K562 (cell line): ENCODE data around the gene CHCHD6. TPM values are rescaled to one million over a fixed set of nuclear protein-coding genes. Genes with fewer than 3 reads are reported as not detected.

Experiments
- ATF2 ChIP-seq: sonication (generic); formaldehyde crosslinking; IDR thresholded peaks from 2 replicates; pipeline ENCODE4 v1.8.1; 2022; ENCODE audit warnings: missing genetic modification reagents
- ATF3 ChIP-seq, 2 experiments: fragments of 450-650 bp in 1 of 2; sonication (generic) in 1 of 2; formaldehyde crosslinking in 1 of 2; IDR thresholded peaks in 1 of 2; conservative IDR thresholded peaks in 1 of 2; 2 replicates each; pipeline versions ENCODE4 v1.6.1 to v1.8.1; 2016 to 2023; ENCODE audit warnings: mild to moderate bottlenecking in 2 of 2, moderate library complexity in 2 of 2, inconsistent platforms in 1 of 2, missing genetic modification reagents in 1 of 2
- ATF7 ChIP-seq: fragments of 450-650 bp; IDR thresholded peaks from 2 replicates; pipeline ENCODE4 v1.7.1; 2014; ENCODE audit warnings: mild to moderate bottlenecking, moderate library complexity
- CXXC5 ChIP-seq: fragments of 250-450 bp; sonication (Bioruptor Pico); IDR thresholded peaks from 2 replicates; pipeline ENCODE4 v1.8.0; 2022; ENCODE audit warnings: inconsistent platforms, mild to moderate bottlenecking, moderate library complexity
- DPF2 ChIP-seq: fragments of 450-650 bp; IDR thresholded peaks from 2 replicates; pipeline ENCODE4 v1.6.1; 2016
- MYC ChIP-seq, 2 experiments: fragments of 250-450 bp in 1 of 2; sonication (Bioruptor Pico) in 1 of 2; IDR thresholded peaks; 2 replicates each; pipeline versions ENCODE4 v1.5.1 to v1.6.1; 2012 to 2021; ENCODE audit warnings: low read depth in 2 of 2, borderline replicate concordance in 1 of 2, improper control_type of control experiment in 1 of 2, low read length in 1 of 2, mild to moderate bottlenecking in 1 of 2, moderate library complexity in 1 of 2
- NCOA1 ChIP-seq: fragments of 450-650 bp; IDR thresholded peaks from 2 replicates; pipeline ENCODE4 v1.6.1; 2016; ENCODE audit warnings: low read depth
- NEUROD1 ChIP-seq: fragments of 150-350 bp; IDR thresholded peaks from 2 replicates; pipeline ENCODE4 v1.6.1; 2014; ENCODE audit warnings: borderline replicate concordance, low read length, low read depth; ENCODE audit not compliant: partially characterized antibody
- PYGO2 ChIP-seq: fragments of 450-650 bp; IDR thresholded peaks from 2 replicates; pipeline ENCODE4 v1.6.1; 2016; ENCODE audit warnings: mild to moderate bottlenecking, missing genetic modification characterization, moderate library complexity, missing compliant biosample characterization
- RHOXF2B ChIP-seq: fragments of 250-450 bp; sonication (Bioruptor Pico); conservative IDR thresholded peaks from 2 replicates; pipeline ENCODE4 v1.5.1; 2021
- ZFP30 ChIP-seq: fragments of 250-450 bp; sonication (Bioruptor Pico); IDR thresholded peaks from 2 replicates; pipeline ENCODE4 v1.8.0; 2022; ENCODE audit warnings: moderate library complexity, mild to moderate bottlenecking, inconsistent platforms, borderline replicate concordance
- ZNF232 ChIP-seq: sonication (generic); formaldehyde crosslinking; IDR thresholded peaks from 2 replicates; pipeline ENCODE4 v1.8.0; 2022; ENCODE audit warnings: mild to moderate bottlenecking, missing genetic modification reagents
- ZNF263 ChIP-seq: sonication (generic); formaldehyde crosslinking; IDR thresholded peaks from 2 replicates; pipeline ENCODE4 v1.8.0; 2022; ENCODE audit warnings: mild to moderate bottlenecking, missing genetic modification reagents, borderline replicate concordance
- ZNF282 ChIP-seq: sonication (generic); formaldehyde crosslinking; IDR thresholded peaks from 2 replicates; pipeline ENCODE4 v1.8.1; 2023; ENCODE audit warnings: missing genetic modification reagents
- ZNF431 ChIP-seq: sonication (generic); formaldehyde crosslinking; IDR thresholded peaks from 2 replicates; pipeline ENCODE4 v1.8.0; 2022; ENCODE audit warnings: mild to moderate bottlenecking, missing genetic modification reagents
- ZNF436 ChIP-seq: fragments of 250-450, 450-650 bp; sonication (Bioruptor Pico); formaldehyde crosslinking; IDR thresholded peaks from 2 replicates; pipeline ENCODE4 v1.7.0; 2020; ENCODE audit warnings: mild to moderate bottlenecking
- ZNF445 ChIP-seq: fragments of 250-450 bp; sonication (Bioruptor Pico); IDR thresholded peaks from 2 replicates; pipeline ENCODE4 v1.4.0; 2020; ENCODE audit warnings: low read depth, mild to moderate bottlenecking, moderate library complexity
- ZNF696 ChIP-seq: fragments of 250-450 bp; sonication (Bioruptor Pico); conservative IDR thresholded peaks from 2 replicates; pipeline ENCODE4 v1.4.0; 2020; ENCODE audit warnings: mild to moderate bottlenecking, moderate library complexity
- polyA plus RNA-seq, 8 experiments: library from polyadenylated mRNA; depleted of rRNA in 4 of 8; stranded (reverse) in 5 of 8; unstranded in 3 of 8; fragments of >200 nt; fragmentation: Nextera tagmentation in 2 of 8; fragmentation: Illumina TruSeq in 1 of 8; extraction: Ambion mirVana in 2 of 8; extraction: Trizol in 1 of 8; gene quantifications; 2 replicates each; pipeline versions ENCODE4 v1.2.1 to v1.2.3, GENCODE V29; 2011 to 2014; ENCODE audit warnings: inconsistent platforms in 1 of 8, missing spikeins in 1 of 8
- total RNA-seq, 7 experiments: library from RNA; depleted of rRNA in 6 of 7; stranded (reverse); fragments of >200 nt in 6 of 7; fragmentation: Illumina TruSeq in 2 of 7; extraction: Trizol in 2 of 7; gene quantifications; 2 replicates each; pipeline versions ENCODE4 v1.2.1 to v1.2.3, GENCODE V29; 2011 to 2021; ENCODE audit warnings: low replicate concordance in 1 of 7
- TF ChIP-seq, protein P1 (sequence below), 2 experiments: fragments of 250-450 bp in 1 of 2; fragments of 450-650 bp in 1 of 2; sonication (Bioruptor Pico) in 1 of 2; IDR thresholded peaks; 2 replicates each; pipeline versions ENCODE4 v1.6.1 to v1.8.0; 2016 to 2021; ENCODE audit warnings: mild to moderate bottlenecking in 2 of 2, moderate library complexity in 2 of 2, missing compliant biosample characterization in 1 of 2, missing genetic modification characterization in 1 of 2
- TF ChIP-seq, protein P2 (sequence below): fragments of 250-450 bp; sonication (Bioruptor Pico); IDR thresholded peaks from 2 replicates; pipeline ENCODE4 v1.8.0; 2021; ENCODE audit warnings: mild to moderate bottlenecking, moderate library complexity
- TF ChIP-seq, protein P3 (sequence below): fragments of 250-450 bp; sonication (Bioruptor Pico); IDR thresholded peaks from 2 replicates; pipeline ENCODE4 v1.5.0; 2021

Gene CHCHD6
- total and polyA plus RNA-seq, 9 of the 15 experiments (the other 6 are each of a cell fraction or from before 2014, with no cell fraction given) = 4.6 to 18.6 (median 10.9) TPM

DNA sequence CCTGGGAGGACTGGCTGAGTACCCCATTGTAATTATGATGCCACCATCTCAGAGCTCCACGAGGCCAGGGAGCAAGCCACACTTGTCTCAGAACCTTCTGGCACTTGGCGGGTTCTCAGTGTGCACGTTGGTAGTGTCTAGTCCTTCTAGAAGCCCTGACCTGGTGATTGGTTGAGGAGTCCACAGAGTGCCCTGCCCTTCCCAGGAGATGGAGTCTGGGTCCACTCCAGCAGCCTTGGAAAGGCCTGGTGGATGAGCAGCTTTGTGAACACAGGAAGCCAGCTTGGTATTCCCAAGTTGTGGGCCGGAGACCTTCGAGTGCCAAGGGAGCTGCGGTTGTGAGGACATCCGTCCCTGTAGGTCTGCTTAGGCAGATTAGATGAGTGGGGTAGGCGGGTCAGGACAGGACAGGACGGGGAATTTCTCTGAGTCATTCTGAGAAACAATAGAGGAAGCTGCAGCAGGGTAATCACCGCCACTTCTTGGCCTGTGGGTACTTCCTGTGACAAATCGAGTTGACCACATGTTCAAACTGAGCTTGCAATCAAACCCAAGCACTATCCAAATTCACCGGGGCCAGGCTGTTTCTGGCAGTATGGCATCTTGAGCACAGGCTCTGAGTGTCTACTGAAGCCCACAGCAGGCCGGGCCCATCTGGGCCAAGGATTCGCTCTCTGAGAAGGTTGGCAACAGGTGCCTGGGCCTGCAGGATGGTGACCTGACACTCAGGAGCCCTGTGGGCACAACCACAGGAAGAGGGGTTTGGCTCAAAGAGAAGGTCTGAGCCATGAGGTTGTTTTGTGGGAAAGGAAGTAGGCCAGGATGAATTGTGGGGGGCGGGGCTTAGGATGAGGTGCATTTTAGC is 207.4 kb downstream of the CHCHD6 start (continued):
- TF ChIP-seq MYC (IDR thresholded peaks at IDR 0.05; ENCODE audit: low read depth, low read length) (peak; percentile 73), MYC (CRISPR knock-in tag; IDR thresholded peaks at IDR 0.05; ENCODE audit: borderline replicate concordance, low read depth) (no peak), ZNF232 (no peak), NEUROD1 (peak; percentile 67), ZNF431 (CRISPR knock-in tag) (no peak), ZNF436 (CRISPR knock-in tag) (no peak), CXXC5 (CRISPR knock-in tag) (peak; percentile 70), DPF2 (peak; percentile 95), ATF2 (no peak), ATF3 (IDR thresholded peaks at IDR 0.05) (peak; percentile 87), ATF3 (CRISPR knock-in tag; conservative IDR thresholded peaks at IDR 0.05) (peak; percentile 69; the same call in 1 of the 2 replicates), ATF7 (peak; percentile 75), RHOXF2B (CRISPR knock-in tag) (no peak), NCOA1 (peak; percentile 96), ZFP30 (CRISPR knock-in tag) (no peak), ZNF282 (CRISPR knock-in tag) (no peak), PYGO2 (peak; percentile 23; the same call in 1 of the 2 replicates), ZNF696 (CRISPR knock-in tag) (no peak), ZNF445 (CRISPR knock-in tag) (no peak), ZNF263 (no peak)
- TF ChIP-seq, protein P1, sequence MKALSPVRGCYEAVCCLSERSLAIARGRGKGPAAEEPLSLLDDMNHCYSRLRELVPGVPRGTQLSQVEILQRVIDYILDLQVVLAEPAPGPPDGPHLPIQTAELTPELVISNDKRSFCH (CRISPR knock-in tag; IDR thresholded peaks at IDR 0.05) = no peak
- TF ChIP-seq, protein P1 (tag; IDR thresholded peaks at IDR 0.05) = peak; percentile 42; the same call in 1 of the 2 replicates
- TF ChIP-seq, protein P2, sequence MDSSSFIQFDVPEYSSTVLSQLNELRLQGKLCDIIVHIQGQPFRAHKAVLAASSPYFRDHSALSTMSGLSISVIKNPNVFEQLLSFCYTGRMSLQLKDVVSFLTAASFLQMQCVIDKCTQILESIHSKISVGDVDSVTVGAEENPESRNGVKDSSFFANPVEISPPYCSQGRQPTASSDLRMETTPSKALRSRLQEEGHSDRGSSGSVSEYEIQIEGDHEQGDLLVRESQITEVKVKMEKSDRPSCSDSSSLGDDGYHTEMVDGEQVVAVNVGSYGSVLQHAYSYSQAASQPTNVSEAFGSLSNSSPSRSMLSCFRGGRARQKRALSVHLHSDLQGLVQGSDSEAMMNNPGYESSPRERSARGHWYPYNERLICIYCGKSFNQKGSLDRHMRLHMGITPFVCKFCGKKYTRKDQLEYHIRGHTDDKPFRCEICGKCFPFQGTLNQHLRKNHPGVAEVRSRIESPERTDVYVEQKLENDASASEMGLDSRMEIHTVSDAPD (CRISPR knock-in tag) = no peak
- TF ChIP-seq, protein P3, sequence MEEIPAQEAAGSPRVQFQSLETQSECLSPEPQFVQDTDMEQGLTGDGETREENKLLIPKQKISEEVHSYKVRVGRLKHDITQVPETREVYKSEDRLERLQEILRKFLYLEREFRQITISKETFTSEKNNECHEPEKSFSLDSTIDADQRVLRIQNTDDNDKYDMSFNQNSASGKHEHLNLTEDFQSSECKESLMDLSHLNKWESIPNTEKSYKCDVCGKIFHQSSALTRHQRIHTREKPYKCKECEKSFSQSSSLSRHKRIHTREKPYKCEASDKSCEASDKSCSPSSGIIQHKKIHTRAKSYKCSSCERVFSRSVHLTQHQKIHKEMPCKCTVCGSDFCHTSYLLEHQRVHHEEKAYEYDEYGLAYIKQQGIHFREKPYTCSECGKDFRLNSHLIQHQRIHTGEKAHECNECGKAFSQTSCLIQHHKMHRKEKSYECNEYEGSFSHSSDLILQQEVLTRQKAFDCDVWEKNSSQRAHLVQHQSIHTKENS (CRISPR knock-in tag) = no peak
